Neural cell (in vitro differentiated cells): ENCODE data around the gene IYD.

Experiments
- CTCF ChIP-seq: fragments of 450-650 bp; IDR thresholded peaks from 2 replicates; pipeline ENCODE4 v1.5.1; 2014; ENCODE audit warnings: antibody characterized with exemption, mild to moderate bottlenecking, moderate library complexity; ENCODE audit not compliant: poor library complexity, severe bottlenecking
- POLR2AphosphoS5 ChIP-seq: IDR thresholded peaks from 2 replicates; pipeline ENCODE4 v1.6.1; 2012
- RAD21 ChIP-seq: fragments of 450-650 bp; conservative IDR thresholded peaks from 2 replicates; pipeline ENCODE4 v1.6.1; 2014; ENCODE audit warnings: antibody characterized with exemption, mild to moderate bottlenecking, moderate library complexity
- REST ChIP-seq: IDR thresholded peaks from 2 replicates; pipeline ENCODE4 v1.6.1; 2012; ENCODE audit warnings: borderline replicate concordance
- SMC3 ChIP-seq: fragments of 450-650 bp; conservative IDR thresholded peaks from 2 replicates; pipeline ENCODE4 v1.6.1; 2014; ENCODE audit warnings: antibody characterized with exemption, mild to moderate bottlenecking, moderate library complexity; ENCODE audit not compliant: poor library complexity

GRCh38 chr6:150354754-150355571, 13.8 kb upstream of the IYD start:
- TF ChIP-seq CTCF, result no peak
- TF ChIP-seq REST, result no peak
- no peak for TF ChIP-seq POLR2AphosphoS5
- no peak for TF ChIP-seq SMC3
- TF ChIP-seq RAD21, result no peak
